Activated T-helper 2 cell treated with anti-CD3 and anti-CD28 coated beads, Interferon-gamma antibody, Interleukin-2, Interleukin-4, amounts not matched to agents 10 μg/mL and 5 μg/mL and 100 μg/mL, durations not matched to agents 14 hours and 24 hours and 36 hours (primary cell): Measurements from ENCODE around the gene KRTAP5-7. TPM values are rescaled to one million over a fixed set of nuclear protein-coding genes. Genes with fewer than 3 reads are reported as not detected.
"Not testable (repeated sequence)": the region's sequence is repeated elsewhere in the genome, so short reads cannot be mapped to it uniquely, and the experiment has no call there.

Experiments
- DNase-seq: peaks from one replicate; pipeline ENCODE4 v3.0.0; 2021; ENCODE audit warnings: low spot score
- H3K27ac Mint-ChIP-seq: one replicate; pipeline ENCODE4 v1.8.0; 2021; ENCODE audit warnings: mixed read lengths
- H3K27me3 Mint-ChIP-seq: one replicate; pipeline ENCODE4 v1.8.0; 2021; ENCODE audit warnings: low read depth, mixed read lengths
- H3K36me3 Mint-ChIP-seq: one replicate; pipeline ENCODE4 v1.8.0; 2021; ENCODE audit warnings: low read depth, mixed read lengths
- H3K4me1 Mint-ChIP-seq: one replicate; pipeline ENCODE4 v1.8.0; 2021; ENCODE audit warnings: low read depth, mixed read lengths
- H3K4me3 Mint-ChIP-seq: one replicate; pipeline ENCODE4 v1.8.0; 2021; ENCODE audit warnings: low read depth, mild to moderate bottlenecking, moderate library complexity, mixed read lengths
- H3K9me3 Mint-ChIP-seq: one replicate; pipeline ENCODE4 v1.8.0; 2021; ENCODE audit warnings: mixed read lengths
- intact Hi-C: fragments of 100-400 bp; cut with micrococcal nuclease; formaldehyde crosslinking; loops from one replicate; pipeline ENCODE4 v1.15.1; 2023
- total RNA-seq: library from RNA; stranded (reverse); gene quantifications from 2 replicates; pipeline ENCODE4 v1.2.3, GENCODE V29; 2022

Gene KRTAP5-7, protein sequence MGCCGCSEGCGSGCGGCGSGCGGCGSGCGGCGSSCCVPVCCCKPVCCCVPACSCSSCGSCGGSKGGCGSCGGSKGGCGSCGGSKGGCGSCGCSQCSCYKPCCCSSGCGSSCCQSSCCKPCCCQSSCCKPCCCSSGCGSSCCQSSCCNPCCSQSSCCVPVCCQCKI
- 0.21 TPM in 1 of 2 replicates, not detected in the other for total RNA-seq

DNA sequence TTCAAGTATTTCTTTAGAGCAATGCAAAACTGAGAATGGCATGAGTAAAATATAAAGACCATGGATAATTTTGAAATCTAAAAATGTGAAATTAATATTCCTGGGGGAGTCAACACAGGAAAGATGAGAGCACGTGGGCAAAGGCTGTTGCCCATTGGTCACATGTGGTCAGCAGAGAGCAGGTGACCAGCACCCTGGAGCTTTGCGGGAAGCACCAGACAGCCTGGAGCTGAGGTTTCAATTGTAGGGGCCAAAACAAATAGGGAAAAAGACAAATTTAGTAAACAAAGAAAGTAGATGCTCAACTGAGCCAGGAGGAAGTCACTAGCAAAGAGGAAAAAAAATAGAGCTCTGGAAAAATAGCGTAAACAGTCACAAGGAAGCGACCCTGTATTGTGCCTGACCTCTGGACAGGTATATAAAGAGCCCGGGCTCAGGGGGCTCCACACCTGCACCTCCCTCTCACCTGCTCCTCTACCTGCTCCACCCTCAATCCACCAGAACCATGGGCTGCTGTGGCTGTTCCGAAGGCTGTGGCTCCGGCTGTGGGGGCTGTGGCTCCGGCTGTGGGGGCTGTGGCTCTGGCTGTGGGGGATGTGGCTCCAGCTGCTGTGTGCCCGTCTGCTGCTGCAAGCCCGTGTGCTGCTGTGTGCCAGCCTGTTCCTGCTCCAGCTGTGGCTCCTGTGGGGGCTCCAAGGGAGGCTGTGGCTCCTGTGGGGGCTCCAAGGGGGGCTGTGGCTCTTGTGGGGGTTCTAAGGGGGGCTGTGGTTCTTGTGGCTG is at the start of gene KRTAP5-7:
KRTAP5-7 (plus strand) TSS at position 472 of the 780 bp plus-strand sequence; CDS start at position 506, 34 bp downstream.
- H3K4me3 Mint-ChIP-seq, H3K9me3 Mint-ChIP-seq, H3K4me1 Mint-ChIP-seq, intact Hi-C loops, H3K27me3 Mint-ChIP-seq, H3K36me3 Mint-ChIP-seq, H3K27ac Mint-ChIP-seq, DNase-seq: not testable (repeated sequence)

GRCh38 chr11:71477641-71478527 is 49.2 kb upstream of the KRTAP5-7 start:
- Mint-ChIP-seq H3K27ac (no peak overlapping the region), H3K4me1 (no peaks in the 10 kb centered on the region), H3K4me3 (no peak overlapping the region), H3K36me3 (peaks cover 52% of the 10 kb centered on the region), H3K27me3 (no peaks in the 10 kb centered on the region), H3K9me3 (no peaks in the 10 kb centered on the region)
- intact Hi-C loops = no loop called here
- DNase-seq = no peak

DNA sequence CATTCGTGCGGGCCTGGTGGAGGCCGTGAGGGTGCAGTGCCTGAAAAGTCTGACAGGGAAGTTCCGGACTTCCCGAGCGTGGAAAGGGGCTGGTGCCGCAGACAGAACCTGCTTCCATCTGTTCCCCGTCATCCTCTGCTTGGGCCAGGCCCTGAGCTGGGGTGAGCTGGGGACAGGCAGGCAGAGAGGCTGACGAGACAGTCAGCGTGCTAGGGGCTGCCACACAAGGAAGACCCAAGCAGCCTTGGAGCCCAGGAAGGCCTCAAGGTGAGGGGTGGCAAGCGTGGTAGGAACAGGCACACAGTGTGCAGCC is 48.6 kb upstream of the KRTAP5-7 start:
- Mint-ChIP-seq H3K27me3 (no peaks in the 10 kb centered on the region), H3K36me3 (peaks cover 54% of the 10 kb centered on the region), H3K27ac (no peak overlapping the region), H3K4me1 (no peaks in the 10 kb centered on the region), H3K9me3 (no peaks in the 10 kb centered on the region), H3K4me3 (no peak overlapping the region)
- intact Hi-C loops = no loop called here
- DNase-seq = no peak

DNA sequence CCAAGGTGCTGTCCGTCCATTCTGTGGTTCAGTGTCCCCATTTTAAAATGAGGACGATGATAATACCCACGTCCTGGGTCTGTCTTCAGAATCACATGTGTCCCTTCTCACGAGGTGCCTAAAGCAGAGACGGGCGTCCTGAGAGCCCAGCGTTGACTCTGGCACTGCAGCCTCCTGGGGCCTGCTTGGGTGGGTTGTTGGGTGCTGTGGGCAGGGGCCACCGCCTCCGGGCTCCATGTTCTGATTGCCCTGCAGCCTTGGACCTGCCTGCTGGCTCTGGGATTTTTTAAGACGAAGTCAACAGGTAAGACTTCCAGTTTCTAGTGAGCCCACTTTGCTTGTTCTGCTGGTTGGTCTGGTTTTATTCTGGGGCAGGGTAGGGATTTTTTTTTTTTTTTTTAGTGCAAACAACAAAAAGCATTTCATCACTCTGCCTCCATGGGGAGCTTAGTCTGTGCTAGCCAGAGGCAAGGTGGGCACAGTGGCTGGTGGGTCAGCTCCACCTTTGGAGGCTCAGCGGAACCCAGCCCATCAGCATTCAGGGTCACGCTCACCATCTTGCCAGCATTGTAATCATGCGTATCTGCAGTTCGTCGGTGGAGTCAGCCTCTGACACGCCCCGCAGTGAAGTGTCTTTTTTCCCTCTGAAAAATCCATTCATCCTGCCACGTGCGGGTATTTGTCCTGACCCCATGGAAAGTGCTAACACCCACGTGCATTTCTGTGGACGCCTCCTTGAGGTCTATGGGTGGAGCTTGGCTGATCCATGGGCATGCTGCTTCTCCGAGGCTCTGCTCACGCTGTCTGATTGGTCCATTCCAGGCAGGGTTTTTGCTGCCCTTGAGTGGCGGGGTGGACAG is 45.7 kb upstream of the KRTAP5-7 start:
- Mint-ChIP-seq H3K36me3 (peaks cover 72% of the 10 kb centered on the region), H3K4me3 (no peak overlapping the region), H3K4me1 (no peaks in the 10 kb centered on the region), H3K9me3 (no peaks in the 10 kb centered on the region), H3K27me3 (no peaks in the 10 kb centered on the region), H3K27ac (no peak overlapping the region)
- intact Hi-C loops = no loop called here
- DNase-seq = no peak

GRCh38 chr11:71482216-71482615 is 44.9 kb upstream of the KRTAP5-7 start:
- Mint-ChIP-seq H3K27me3 (no peaks in the 10 kb centered on the region), H3K36me3 (peaks cover 76% of the 10 kb centered on the region), H3K4me3 (no peak overlapping the region), H3K9me3 (no peaks in the 10 kb centered on the region), H3K27ac (no peak overlapping the region), H3K4me1 (no peaks in the 10 kb centered on the region)
- intact Hi-C loops = no loop called here
- no peak for DNase-seq

DNA sequence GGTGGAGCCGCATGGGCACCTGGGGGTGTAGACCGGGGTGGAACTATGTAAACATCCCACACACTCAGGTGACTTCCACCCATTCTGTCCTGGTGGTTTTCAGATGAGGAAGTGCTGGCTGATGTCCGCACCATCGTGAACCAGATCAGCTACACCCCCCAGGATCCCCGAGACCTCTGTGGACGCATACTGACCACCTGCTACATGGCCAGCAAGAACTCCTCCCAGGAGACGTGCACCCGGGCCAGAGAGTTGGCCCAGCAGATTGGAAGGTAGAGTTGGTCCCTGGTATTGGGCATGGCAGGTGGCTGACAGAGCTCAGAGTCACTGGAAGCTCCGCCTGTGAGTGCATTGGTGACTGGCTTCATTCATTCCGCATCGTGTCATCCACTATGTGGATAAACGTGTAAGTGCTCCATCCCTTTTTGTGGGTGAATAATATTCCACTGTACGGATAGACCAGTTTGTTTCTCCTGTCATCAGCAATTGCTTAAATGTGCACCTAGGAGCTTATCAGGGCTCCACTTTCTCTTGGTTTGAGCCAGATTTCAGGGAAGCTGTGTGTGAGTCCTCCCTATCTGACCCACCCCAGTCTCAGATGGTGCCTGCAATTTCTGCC is 44.2 kb upstream of the KRTAP5-7 start:
- no peak for DNase-seq
- peaks cover 1% of the 10 kb centered on the region for H3K4me1 Mint-ChIP-seq
- H3K36me3 Mint-ChIP-seq = peaks cover 75% of the 10 kb centered on the region
- no peaks in the 10 kb centered on the region for H3K9me3 Mint-ChIP-seq
- H3K27ac Mint-ChIP-seq = no peak overlapping the region
- intact Hi-C loops = no loop called here
- H3K27me3 Mint-ChIP-seq = no peaks in the 10 kb centered on the region
- H3K4me3 Mint-ChIP-seq = no peak overlapping the region

- Mint-ChIP-seq H3K36me3 (peaks cover 78% of the 10 kb centered on the region), H3K4me1 (peaks cover 10% of the 10 kb centered on the region), H3K4me3 (no peak overlapping the region), H3K9me3 (no peaks in the 10 kb centered on the region), H3K27me3 (no peaks in the 10 kb centered on the region), H3K27ac (no peak overlapping the region)
- DNase-seq = no peak
- intact Hi-C loops = no loop called here
Measured at GRCh38 chr11:71483692-71484091, 43.4 kb upstream of the KRTAP5-7 start.

DNA sequence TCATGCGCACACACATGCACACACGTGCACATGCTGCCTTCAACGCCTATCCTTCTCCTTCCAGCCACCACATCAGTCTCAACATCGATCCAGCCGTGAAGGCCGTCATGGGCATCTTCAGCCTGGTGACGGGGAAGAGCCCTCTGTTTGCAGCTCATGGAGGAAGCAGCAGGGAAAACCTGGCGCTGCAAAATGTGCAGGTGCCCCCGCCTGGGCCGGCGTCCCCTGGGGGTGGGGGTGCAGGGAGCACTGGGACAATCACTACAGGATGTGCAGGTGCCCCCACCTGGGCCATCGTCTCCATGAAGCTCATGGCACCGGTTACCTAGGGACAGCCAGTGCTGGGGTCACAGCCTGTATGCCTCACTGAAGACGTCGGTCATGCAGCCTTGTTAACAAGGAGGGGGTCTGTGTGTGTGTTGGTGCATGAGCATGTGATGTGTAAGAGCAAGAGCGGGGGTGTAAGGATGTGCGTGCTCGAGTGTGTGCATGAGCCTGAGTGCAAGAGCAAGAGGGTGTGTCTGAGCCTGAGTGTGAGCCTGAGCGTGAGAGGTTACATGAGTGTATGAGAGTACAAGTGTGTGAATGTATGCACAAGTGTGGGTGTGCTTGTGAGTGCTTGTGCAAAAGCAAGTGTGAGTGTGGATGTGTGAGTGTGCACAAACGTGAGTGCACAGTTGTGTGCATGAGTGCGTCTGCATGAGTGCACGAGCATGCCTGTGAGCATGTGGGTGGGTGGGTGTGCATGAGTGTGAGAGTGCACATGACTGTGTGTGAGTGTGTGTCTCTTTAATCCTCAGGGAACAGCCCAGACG is 42.6 kb upstream of the KRTAP5-7 start:
- DNase-seq = no peak
- Mint-ChIP-seq H3K9me3 (no peaks in the 10 kb centered on the region), H3K4me1 (peaks cover 16% of the 10 kb centered on the region), H3K36me3 (peaks cover 82% of the 10 kb centered on the region), H3K4me3 (no peak overlapping the region), H3K27me3 (no peaks in the 10 kb centered on the region), H3K27ac (no peak overlapping the region)
- intact Hi-C loops = no loop called here

DNA sequence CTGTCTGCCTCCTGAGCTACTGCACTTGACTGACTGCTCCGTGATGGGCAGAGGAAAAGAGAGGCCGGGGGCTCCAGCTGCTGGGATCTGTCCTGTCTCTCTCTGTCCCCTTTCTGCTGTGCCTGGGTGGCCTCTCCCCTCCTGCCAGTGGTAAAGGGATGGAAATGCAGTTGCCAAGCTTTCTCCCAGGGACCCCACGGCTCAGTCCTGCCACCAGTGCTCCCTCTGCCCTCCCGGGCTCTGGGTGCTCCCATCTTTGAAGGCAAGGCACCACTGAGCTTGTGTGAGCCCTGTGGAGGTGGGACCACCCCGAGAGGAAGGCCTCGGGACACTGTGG is 42.0 kb upstream of the KRTAP5-7 start:
- no peaks in the 10 kb centered on the region for H3K9me3 Mint-ChIP-seq
- no peaks in the 10 kb centered on the region for H3K27me3 Mint-ChIP-seq
- no peak overlapping the region for H3K4me3 Mint-ChIP-seq
- peaks cover 19% of the 10 kb centered on the region for H3K4me1 Mint-ChIP-seq
- intact Hi-C loops = no loop called here
- H3K36me3 Mint-ChIP-seq = peaks cover 79% of the 10 kb centered on the region
- DNase-seq = no peak
- no peak overlapping the region for H3K27ac Mint-ChIP-seq

- no peak overlapping the region for H3K27ac Mint-ChIP-seq
- H3K4me3 Mint-ChIP-seq = no peak overlapping the region
- H3K27me3 Mint-ChIP-seq = no peaks in the 10 kb centered on the region
- intact Hi-C loops = no loop called here
- H3K9me3 Mint-ChIP-seq = no peaks in the 10 kb centered on the region
- H3K36me3 Mint-ChIP-seq = peaks cover 83% of the 10 kb centered on the region
- no peak for DNase-seq
- peaks cover 20% of the 10 kb centered on the region for H3K4me1 Mint-ChIP-seq
Measured at GRCh38 chr11:71485466-71485865, 41.6 kb upstream of the KRTAP5-7 start.

- H3K4me3 Mint-ChIP-seq = no peak overlapping the region
- no peak overlapping the region for H3K27ac Mint-ChIP-seq
- peaks cover 87% of the 10 kb centered on the region for H3K36me3 Mint-ChIP-seq
- no peaks in the 10 kb centered on the region for H3K9me3 Mint-ChIP-seq
- no peak for DNase-seq
- H3K4me1 Mint-ChIP-seq = peaks cover 20% of the 10 kb centered on the region
- intact Hi-C loops = no loop called here
- H3K27me3 Mint-ChIP-seq = no peaks in the 10 kb centered on the region
Measured at GRCh38 chr11:71486320-71486719, 40.7 kb upstream of the KRTAP5-7 start.
